NCI-H187 treated with DMSO at 0.1 percent for 48 hours (cell line): ENCODE measurements around the gene RPS10.

Source experiments
- DNase-seq: peaks from one replicate; lab custom pipeline; 2025; lab: John Stamatoyannopoulos, UW

Gene RPS10

GRCh38 chr6:34425498-34426410 is at the start of gene RPS10:
TSS of gene RPS10 (minus strand) at chr6:34426069. CDS start at chr6:34425221, 848 bp downstream.
- peak; percentile 39 for DNase-seq

GRCh38 chr6:34475238-34475682 is 49.4 kb upstream of the RPS10 start:
- no peak for DNase-seq

GRCh38 chr6:34474754-34475153 is 48.9 kb upstream of the RPS10 start:
- no peak for DNase-seq

- no peak for DNase-seq
Observed at GRCh38 chr6:34473967-34474366, 48.1 kb upstream of the RPS10 start.

- DNase-seq: no peak
Observed at GRCh38 chr6:34472425-34472824, 46.6 kb upstream of the RPS10 start.

- DNase-seq: no peak
Observed at GRCh38 chr6:34469499-34469898, 43.6 kb upstream of the RPS10 start.

GRCh38 chr6:34468378-34468892 is 42.6 kb upstream of the RPS10 start:
- no peak for DNase-seq

- no peak for DNase-seq
Observed at GRCh38 chr6:34466242-34467185, 40.6 kb upstream of the RPS10 start.

GRCh38 chr6:34465531-34466241 is 39.8 kb upstream of the RPS10 start, which contains the start of gene PACSIN1:
TSS of gene PACSIN1 (plus strand) at chr6:34466076. CDS start at chr6:34526306, 60,230 bp downstream.
- DNase-seq: no peak

- no peak for DNase-seq
Observed at GRCh38 chr6:34463849-34464248, 38.0 kb upstream of the RPS10 start.

- DNase-seq: no peak
Observed at GRCh38 chr6:34463299-34463698, 37.4 kb upstream of the RPS10 start.

- DNase-seq: no peak
Observed at GRCh38 chr6:34462551-34462971, 36.7 kb upstream of the RPS10 start.

GRCh38 chr6:34462010-34462409 is 36.1 kb upstream of the RPS10 start:
- DNase-seq: no peak

- DNase-seq: no peak
Observed at GRCh38 chr6:34460796-34461507, 35.1 kb upstream of the RPS10 start.

- no peak for DNase-seq
Observed at GRCh38 chr6:34459899-34460593, 34.2 kb upstream of the RPS10 start.

GRCh38 chr6:34457742-34458735 is 32.2 kb upstream of the RPS10 start:
- no peak for DNase-seq

- no peak for DNase-seq
Observed at GRCh38 chr6:34457382-34457741, 31.5 kb upstream of the RPS10 start.

- no peak for DNase-seq
Observed at GRCh38 chr6:34455831-34456230, 30.0 kb upstream of the RPS10 start.

GRCh38 chr6:34451192-34451591 is 25.3 kb upstream of the RPS10 start:
- no peak for DNase-seq
